GM12892 (cell line): ENCODE measurements around the gene DSTYK.

Experiments
- POLR2A ChIP-seq: IDR thresholded peaks from 2 replicates; pipeline ENCODE4 v1.6.1; 2011; ENCODE audit warnings: low read depth, low read length, control low read depth
- POLR2AphosphoS5 ChIP-seq: IDR thresholded peaks from 2 replicates; pipeline ENCODE4 v1.6.1; 2011; ENCODE audit warnings: low read depth, low read length, control low read depth

GRCh38 chr1:205111354-205111753, 100.1 kb downstream of the DSTYK start:
- TF ChIP-seq POLR2A (no peak), POLR2AphosphoS5 (no peak)
